Hematopoietic multipotent progenitor cell treated with erythropoietin and hydrocortisone succinate and interleukin-3 and kit ligand, for 6 days (in vitro differentiated cells): ENCODE results near the gene METTL15.
"Not testable (repeated sequence)": the region's sequence is repeated elsewhere in the genome, so short reads cannot be mapped to it uniquely, and the experiment has no call there.

Experiments used
- DNase-seq: peaks from one replicate; pipeline ENCODE4 v3.0.0-alpha.2; 2015

Gene METTL15

DNA sequence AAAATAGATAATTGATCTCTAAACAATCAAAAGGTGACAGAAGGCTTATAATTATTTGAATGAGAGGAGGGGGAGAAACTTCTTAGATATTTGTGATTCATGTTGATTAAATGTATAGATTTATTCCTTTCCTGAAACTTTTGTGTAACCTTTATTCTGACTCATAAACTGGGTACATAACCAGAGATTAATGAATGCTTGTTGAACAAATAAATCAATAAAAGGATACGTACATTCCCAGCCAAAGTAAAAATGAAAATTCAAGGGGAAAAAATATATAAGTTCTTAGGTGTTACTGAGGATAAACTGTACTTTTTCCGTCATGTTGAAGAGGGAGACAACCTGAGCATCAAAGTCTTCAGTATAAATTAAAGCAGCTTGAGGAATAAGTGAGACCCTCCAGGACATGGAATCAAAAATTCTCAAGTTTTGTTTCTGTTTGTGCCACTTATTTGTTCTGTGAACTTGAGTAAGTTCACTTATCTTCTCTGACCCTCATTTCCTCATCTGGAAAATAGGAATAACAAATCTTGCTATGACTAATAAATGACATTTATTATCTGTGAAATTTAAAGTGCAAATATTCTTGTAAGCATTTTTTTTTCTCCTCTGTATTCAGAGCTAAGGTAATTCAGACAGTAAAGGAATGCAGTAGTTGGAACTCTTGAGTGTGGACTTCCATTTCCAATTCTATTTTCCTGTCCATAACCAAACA is 195.4 kb downstream of the METTL15 start:
- no peak for DNase-seq

- no peak for DNase-seq
These were observed 207.3 kb downstream of the METTL15 start for GRCh38 chr11:28315440-28315839.

DNA sequence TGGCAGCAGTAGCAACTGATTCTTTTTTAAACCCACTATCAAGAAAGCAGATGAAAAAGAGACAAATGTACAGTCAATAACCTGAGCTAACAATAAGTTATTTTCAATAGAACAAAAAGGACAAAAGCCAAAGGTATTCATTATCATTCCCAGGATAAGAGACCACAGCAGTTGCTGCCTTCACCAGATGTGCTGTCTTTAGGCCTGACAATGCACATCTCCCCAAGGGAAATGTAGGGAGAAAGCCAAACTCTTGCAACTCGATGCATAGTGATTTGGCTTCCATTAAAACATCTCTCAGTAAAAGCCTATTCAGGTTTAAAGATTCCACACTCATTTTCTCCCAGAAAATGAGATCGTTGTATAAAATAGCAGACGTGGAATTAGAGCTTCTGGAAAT is 210.7 kb downstream of the METTL15 start:
- DNase-seq: no peak

DNA sequence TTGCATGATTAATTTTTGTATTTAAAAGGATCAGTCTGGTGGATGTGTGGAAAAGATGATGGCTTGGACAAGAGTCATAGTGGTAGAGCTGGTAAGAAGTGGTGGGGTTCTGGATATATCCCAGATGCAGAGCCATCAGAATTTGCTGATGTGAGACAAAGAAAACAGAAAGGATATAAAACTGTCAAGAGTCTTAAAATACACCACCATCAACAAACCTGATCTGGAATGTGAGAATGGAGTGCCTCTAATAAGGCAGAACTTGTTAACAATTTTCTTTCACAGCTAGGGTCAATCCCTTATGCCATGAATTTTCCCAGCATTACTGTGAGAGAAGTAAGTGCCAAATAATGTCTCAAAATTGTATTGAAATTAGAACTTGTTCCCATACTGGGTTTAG is 215.4 kb downstream of the METTL15 start:
- DNase-seq: no peak

DNA sequence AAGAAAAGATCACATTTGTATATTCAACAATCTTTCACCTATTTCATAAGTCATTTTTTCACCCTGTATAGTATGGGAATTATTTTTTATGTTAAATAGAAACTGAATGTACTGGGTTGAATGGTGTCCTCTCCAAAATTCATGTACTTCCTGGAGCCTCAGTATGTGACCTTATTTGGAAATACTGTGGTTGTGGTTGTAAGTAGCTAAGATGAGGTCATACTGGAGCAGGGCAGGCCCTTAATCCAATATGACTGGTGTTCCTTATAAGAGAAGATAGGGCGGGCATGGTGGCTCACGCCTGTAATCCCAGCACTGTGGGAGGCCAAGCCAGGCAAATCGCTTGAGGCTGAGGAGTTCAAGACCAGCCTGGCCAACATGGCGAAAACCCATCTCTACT is 224.2 kb downstream of the METTL15 start:
- not testable (repeated sequence) for DNase-seq

GRCh38 chr11:28337701-28338100 is 229.5 kb downstream of the METTL15 start:
- DNase-seq: no peak

- no peak for DNase-seq
These were observed 230.2 kb downstream of the METTL15 start for GRCh38 chr11:28338371-28338770.

GRCh38 chr11:28339488-28339887 is 231.3 kb downstream of the METTL15 start:
- no peak for DNase-seq

DNA sequence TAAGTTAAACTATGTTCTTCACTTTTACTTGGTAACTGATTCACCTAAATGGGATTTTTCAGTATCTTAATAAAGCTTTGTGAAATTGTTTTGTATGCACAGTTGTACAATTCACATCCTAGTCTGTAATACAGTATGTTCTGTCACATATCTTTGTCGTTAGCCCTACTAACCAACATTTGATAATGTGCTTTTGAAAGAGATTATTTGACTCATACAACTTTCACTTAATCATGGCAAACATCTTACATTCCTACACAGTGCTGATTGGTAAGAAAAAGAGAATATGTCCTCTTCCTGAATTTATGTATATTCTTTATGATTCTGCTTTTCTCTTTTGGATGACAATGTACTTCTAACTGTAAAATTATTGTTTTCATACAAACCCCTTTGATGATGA is 234.5 kb downstream of the METTL15 start:
- peak; percentile 58 for DNase-seq

DNA sequence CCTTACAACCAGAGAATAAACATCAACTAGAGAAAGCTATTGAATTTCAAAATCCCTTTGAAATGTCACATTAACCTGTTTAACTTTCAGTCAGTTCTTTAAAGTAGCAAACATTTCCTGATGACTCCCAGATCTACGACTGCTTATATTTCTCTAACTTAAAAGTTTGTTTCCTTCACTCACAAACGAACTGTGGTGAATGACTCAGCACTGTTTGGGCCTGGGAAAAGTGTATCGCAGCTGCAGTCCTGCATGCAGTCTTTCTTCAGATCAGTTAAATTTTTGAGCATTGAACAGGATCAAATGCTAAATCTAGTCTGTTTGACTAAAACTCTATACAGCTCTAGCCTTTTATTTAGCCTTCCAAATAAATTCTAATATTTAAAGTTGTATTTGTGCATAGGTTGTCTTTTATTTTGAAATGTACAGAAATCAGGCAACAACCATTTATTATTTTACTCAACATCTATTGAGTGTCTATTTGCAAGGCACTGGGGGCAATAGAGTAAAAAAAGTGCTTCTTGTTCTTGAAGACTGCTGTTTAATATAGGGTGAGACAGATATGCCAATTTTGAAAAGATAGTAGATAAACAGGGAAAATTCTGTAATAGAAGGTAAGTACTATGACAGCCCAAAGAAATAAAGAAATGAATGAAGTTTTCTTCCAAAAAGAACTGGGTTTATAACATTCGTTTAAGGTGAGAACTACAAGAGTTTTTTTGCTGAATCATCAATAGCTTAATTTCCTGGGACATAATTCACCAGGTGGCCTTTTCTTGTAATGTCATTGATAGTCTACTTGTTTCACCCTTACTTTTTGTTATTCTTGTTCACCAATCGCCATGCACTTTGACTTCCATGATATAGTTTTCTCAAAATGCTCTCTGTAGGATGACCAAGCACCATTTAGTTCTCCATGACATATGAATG is 235.4 kb downstream of the METTL15 start:
- peak; percentile 87 for DNase-seq

GRCh38 chr11:28346209-28346608 is 238.0 kb downstream of the METTL15 start:
- DNase-seq: no peak

- DNase-seq: no peak
These were observed 238.5 kb downstream of the METTL15 start for GRCh38 chr11:28346721-28347120.

- DNase-seq: no peak
These were observed 239.2 kb downstream of the METTL15 start for GRCh38 chr11:28347371-28347770.

GRCh38 chr11:28350216-28350615 is 242.0 kb downstream of the METTL15 start:
- DNase-seq: no peak

- DNase-seq: no peak
These were observed 245.8 kb downstream of the METTL15 start for GRCh38 chr11:28353991-28354390.

DNA sequence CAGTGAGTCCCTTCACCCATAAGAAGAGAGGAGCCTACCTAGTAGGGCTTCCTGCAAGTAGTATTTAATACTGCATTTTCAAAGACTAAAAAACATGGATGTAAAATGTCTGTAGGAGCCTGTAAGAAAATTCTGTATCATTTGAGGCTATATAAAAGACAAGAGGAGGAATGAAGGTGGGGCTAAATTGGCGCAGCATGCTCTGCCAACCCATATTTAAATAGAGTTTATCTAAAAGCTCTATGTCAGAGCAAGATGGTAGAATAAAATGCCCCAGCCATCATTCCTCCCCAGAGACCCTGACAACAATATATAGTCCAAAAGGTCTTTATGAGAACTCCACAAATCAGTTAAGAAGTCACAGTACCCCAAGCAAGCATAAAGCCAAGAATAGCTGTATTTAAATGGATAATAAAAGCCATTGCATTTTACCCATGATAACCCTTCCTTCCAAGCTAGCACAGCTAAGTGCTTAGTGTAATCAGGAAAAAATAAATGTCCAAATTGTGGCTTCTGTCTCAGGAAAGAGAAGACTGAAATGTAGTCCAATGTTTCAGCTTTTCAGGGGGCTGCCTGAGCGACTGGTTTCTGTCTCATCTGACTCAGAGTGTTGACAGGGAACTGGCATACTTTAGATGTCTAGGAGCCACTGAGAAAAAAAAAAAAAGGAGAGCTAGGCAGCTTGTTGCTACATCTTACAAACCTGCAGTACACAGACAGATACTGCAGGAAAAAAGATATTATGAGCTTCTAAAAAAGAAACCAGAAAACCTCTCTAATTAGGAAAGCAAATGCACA is 258.6 kb downstream of the METTL15 start:
- no peak for DNase-seq

GRCh38 chr11:28378095-28378494 is 269.9 kb downstream of the METTL15 start:
- not testable (repeated sequence) for DNase-seq
